ENCODE data around the gene ADGRL2. TPM values are rescaled to one million over a fixed set of nuclear protein-coding genes. Genes with fewer than 3 reads are reported as not detected.

The ADGRL2 gene
- polyA plus RNA-seq, 3 donors, result not detected

DNA sequence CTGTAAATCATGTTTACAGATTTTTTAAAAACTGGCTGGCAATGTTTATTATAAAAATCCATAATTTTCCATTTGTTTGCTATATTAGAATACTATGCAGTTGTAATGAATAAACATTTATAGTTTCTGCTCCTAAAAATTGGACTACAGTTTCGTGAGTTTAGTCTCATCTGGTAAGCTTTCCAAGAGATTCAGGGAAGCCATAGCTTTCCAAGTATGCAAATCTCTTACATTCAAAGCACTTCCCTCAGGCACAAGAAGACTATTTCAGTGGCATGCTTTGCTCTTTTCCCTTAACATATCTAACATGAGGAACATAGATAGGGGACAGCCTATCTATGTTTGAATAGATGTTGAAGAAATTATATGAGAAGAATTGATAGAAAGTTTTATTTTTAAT lies 77.2 kb downstream of the ADGRL2 start:
- Histone ChIP-seq H3K27me3 (ENCODE audit: control insufficient read depth in 2 of 2, insufficient read depth in 2 of 2, low read length in 2 of 2) (no peaks in the 10 kb centered on the region), H3K4me2 (replicated peaks; ENCODE audit: extremely low read depth, low read length, poor library complexity, severe bottlenecking) (no peak overlapping the region), H3K79me2 (ENCODE audit: insufficient read depth, low read length) (no peaks in the 10 kb centered on the region), H2AFZ (ENCODE audit: insufficient read depth, low read depth, low read length, poor library complexity, severe bottlenecking) (no peak overlapping the region), H3K36me3 (replicated peaks in 1 of 2; ENCODE audit: control insufficient read depth in 1 of 2, insufficient read depth in 2 of 2, low read length in 2 of 2) (no peaks in the 10 kb centered on the region), H4K20me1 (ENCODE audit: insufficient read depth, low read length) (no peaks in the 10 kb centered on the region), H3K4me3 (replicated peaks in 1 of 3; ENCODE audit: low read depth in 2 of 3, low read length in 3 of 3) (no peak overlapping the region), H3K4me1 (ENCODE audit: control insufficient read depth in 1 of 2, insufficient read depth in 2 of 2, low read length in 2 of 2) (no peaks in the 10 kb centered on the region), H3K9me3 (replicated peaks in 1 of 2; ENCODE audit: control insufficient read depth in 1 of 2, insufficient read depth in 1 of 2, low read length in 2 of 2) (no peaks in the 10 kb centered on the region), H3K27ac (ENCODE audit: low read depth in 1 of 2, low read length in 2 of 2) (no peak overlapping the region), H3K9ac (ENCODE audit: insufficient read depth, low read length, poor library complexity, severe bottlenecking) (no peak overlapping the region)
- Mint-ChIP-seq H3K27me3 (ENCODE audit: low read depth in 3 of 3) (peaks cover 0 to 2% (median 0%) of the 10 kb centered on the region in 3 donors), H3K4me1 (no peaks in the 10 kb centered on the region), H3K36me3 (no peaks in the 10 kb centered on the region), H3K27ac (no peak overlapping the region), H3K9me3 (peaks cover 0 to 4% (median 1%) of the 10 kb centered on the region in 7 donors), H3K4me3 (no peak overlapping the region)
- DNase-seq, result no peak
- intact Hi-C loops (cut with micrococcal nuclease), result no loop called here
- no CpG with 5 or more reads among the region's 1 CpG for WGBS (ENCODE audit: insufficient coverage)
- no peak for TF ChIP-seq CTCF (IDR thresholded peaks at IDR 0.05)

GRCh38 chr1:81878538-81878937 lies 77.8 kb downstream of the ADGRL2 start:
- H3K27ac ChIP-seq (ENCODE audit: low read depth in 1 of 2, low read length in 2 of 2), result no peak overlapping the region
- H3K4me2 ChIP-seq (replicated peaks; ENCODE audit: extremely low read depth, low read length, poor library complexity, severe bottlenecking), result no peak overlapping the region
- whole genome bisulfite sequencing (ENCODE audit: insufficient coverage), result no CpG with 5 or more reads among the region's 1 CpG
- no peak overlapping the region for H2AFZ ChIP-seq (ENCODE audit: insufficient read depth, low read depth, low read length, poor library complexity, severe bottlenecking)
- intact Hi-C loops (cut with micrococcal nuclease), result no loop called here
- H3K4me3 Mint-ChIP-seq, result no peak overlapping the region
- H3K79me2 ChIP-seq (ENCODE audit: insufficient read depth, low read length), result no peaks in the 10 kb centered on the region
- H3K4me1 ChIP-seq (ENCODE audit: control insufficient read depth in 1 of 2, insufficient read depth in 2 of 2, low read length in 2 of 2), result no peaks in the 10 kb centered on the region
- H3K9me3 ChIP-seq (replicated peaks in 1 of 2; ENCODE audit: control insufficient read depth in 1 of 2, insufficient read depth in 1 of 2, low read length in 2 of 2), result no peaks in the 10 kb centered on the region
- H3K4me1 Mint-ChIP-seq, result no peaks in the 10 kb centered on the region
- H3K4me3 ChIP-seq (replicated peaks in 1 of 3; ENCODE audit: low read depth in 2 of 3, low read length in 3 of 3), result no peak overlapping the region
- no peak for DNase-seq
- H4K20me1 ChIP-seq (ENCODE audit: insufficient read depth, low read length), result no peaks in the 10 kb centered on the region
- no peak for TF ChIP-seq CTCF (IDR thresholded peaks at IDR 0.05)
- H3K27ac Mint-ChIP-seq, result no peak overlapping the region
- H3K9ac ChIP-seq (ENCODE audit: insufficient read depth, low read length, poor library complexity, severe bottlenecking), result no peak overlapping the region
- H3K9me3 Mint-ChIP-seq, result peaks cover 0 to 4% (median 1%) of the 10 kb centered on the region in 7 donors
- H3K36me3 Mint-ChIP-seq, result no peaks in the 10 kb centered on the region
- H3K36me3 ChIP-seq (replicated peaks in 1 of 2; ENCODE audit: control insufficient read depth in 1 of 2, insufficient read depth in 2 of 2, low read length in 2 of 2), result no peaks in the 10 kb centered on the region
- H3K27me3 ChIP-seq (ENCODE audit: control insufficient read depth in 2 of 2, insufficient read depth in 2 of 2, low read length in 2 of 2), result no peaks in the 10 kb centered on the region
- H3K27me3 Mint-ChIP-seq (ENCODE audit: low read depth in 3 of 3), result peaks cover 0 to 2% (median 0%) of the 10 kb centered on the region in 3 donors

All from CD14-positive monocyte (primary cell).